ENCODE measurements around the gene TERB1. TPM values are rescaled to one million over a fixed set of nuclear protein-coding genes. Genes with fewer than 3 reads are reported as not detected.

The TERB1 gene
- total and polyA plus RNA-seq, 2 donors (not counting 3 experiments of a cell fraction or from before 2014, with no cell fraction given) = not detected

GRCh38 chr16:66787427-66787826, 14.0 kb downstream of the TERB1 start:
- BruUV-seq (replicated peaks) = no TSS peak
- no peak overlapping the region for H3K4me2 ChIP-seq (ENCODE audit: insufficient read depth, low read length)
- dilution Hi-C loops (cut with MboI; ENCODE audit: extremely low pct_ligation_motif_present, low sequenced_read_pairs) = no loop called here
- intact Hi-C loops (cut with micrococcal nuclease) = loop anchor here (1.0 kb wide), 1 partner anchor 10 kb away; no protein-coding TSS in a partner anchor
- H2AFZ ChIP-seq (ENCODE audit: low read depth, low read length) = no peak overlapping the region
- H3K4me1 ChIP-seq (ENCODE audit: control insufficient read depth, extremely low read depth, insufficient read depth, low read length) = no peaks in the 10 kb centered on the region
- POLR2A ChIA-PET = no interaction called here
- no peak overlapping the region for H3K4me3 ChIP-seq (replicated peaks in 1 of 3; ENCODE audit: insufficient read depth in 1 of 3, low read depth in 1 of 3, low read length in 3 of 3)
- CTCF ChIA-PET = no interaction called here
- FAIRE-seq = no peak
- no peak overlapping the region for H3K27ac ChIP-seq (ENCODE audit: insufficient read depth, low read depth, low read length)
- no peak overlapping the region for H3K9ac ChIP-seq (replicated peaks; ENCODE audit: extremely low read depth, insufficient read depth, low read length)
- no peaks in the 10 kb centered on the region for H3K9me1 ChIP-seq (replicated peaks; ENCODE audit: control insufficient read depth, extremely low read depth, insufficient read depth, low read length)
- no peaks in the 10 kb centered on the region for H3K27me3 ChIP-seq (ENCODE audit: control insufficient read depth in 2 of 2, insufficient read depth in 2 of 2, low read length in 2 of 2)
- no peaks in the 10 kb centered on the region for H3K9me3 ChIP-seq (replicated peaks; ENCODE audit: control insufficient read depth, insufficient read depth, low read length)
- no peaks in the 10 kb centered on the region for H4K20me1 ChIP-seq (replicated peaks; ENCODE audit: control insufficient read depth, extremely low read depth, insufficient read depth, low read length)
- H3K79me2 ChIP-seq (ENCODE audit: control insufficient read depth, insufficient read depth, low read length) = no peaks in the 10 kb centered on the region
- DNase-seq (ENCODE audit: low read depth, low spot score) = no peak
- TF ChIP-seq GATA2 (IDR thresholded peaks at IDR 0.05; ENCODE audit: insufficient read depth, insufficient read length, low read depth, low read length) (no peak), CTCF (IDR thresholded peaks at IDR 0.05; ENCODE audit: extremely low read depth in 1 of 2, insufficient read depth in 1 of 2, low read depth in 1 of 2, low read length in 2 of 2) (no peak), FOS (IDR thresholded peaks at IDR 0.05; ENCODE audit: borderline replicate concordance, insufficient read depth, low read length) (no peak)
- H3K36me3 ChIP-seq (ENCODE audit: control insufficient read depth in 2 of 2, extremely low read depth in 1 of 2, insufficient read depth in 2 of 2, low read length in 2 of 2) = no peaks in the 10 kb centered on the region

- H3K9ac ChIP-seq (replicated peaks; ENCODE audit: extremely low read depth, insufficient read depth, low read length) = no peak overlapping the region
- H2AFZ ChIP-seq (ENCODE audit: low read depth, low read length) = no peak overlapping the region
- H3K9me3 ChIP-seq (replicated peaks; ENCODE audit: control insufficient read depth, insufficient read depth, low read length) = no peaks in the 10 kb centered on the region
- no peaks in the 10 kb centered on the region for H3K79me2 ChIP-seq (ENCODE audit: control insufficient read depth, insufficient read depth, low read length)
- H3K36me3 ChIP-seq (ENCODE audit: control insufficient read depth in 2 of 2, extremely low read depth in 1 of 2, insufficient read depth in 2 of 2, low read length in 2 of 2) = no peaks in the 10 kb centered on the region
- intact Hi-C loops (cut with micrococcal nuclease) (no loop called here), dilution Hi-C loops (cut with MboI; ENCODE audit: extremely low pct_ligation_motif_present, low sequenced_read_pairs) (no loop called here)
- POLR2A ChIA-PET = no interaction called here
- TF ChIP-seq CTCF (IDR thresholded peaks at IDR 0.05; ENCODE audit: extremely low read depth in 1 of 2, insufficient read depth in 1 of 2, low read depth in 1 of 2, low read length in 2 of 2) (no peak), FOS (IDR thresholded peaks at IDR 0.05; ENCODE audit: borderline replicate concordance, insufficient read depth, low read length) (no peak), JUN (IDR thresholded peaks at IDR 0.05; ENCODE audit: borderline replicate concordance, insufficient read depth, insufficient read length, low read depth) (no peak)
- BruUV-seq (replicated peaks) = no TSS peak
- no peaks in the 10 kb centered on the region for H4K20me1 ChIP-seq (replicated peaks; ENCODE audit: control insufficient read depth, extremely low read depth, insufficient read depth, low read length)
- no peak overlapping the region for H3K4me3 ChIP-seq (replicated peaks in 1 of 3; ENCODE audit: insufficient read depth in 1 of 3, low read depth in 1 of 3, low read length in 3 of 3)
- CTCF ChIA-PET = no interaction called here
- no peaks in the 10 kb centered on the region for H3K4me1 ChIP-seq (ENCODE audit: control insufficient read depth, extremely low read depth, insufficient read depth, low read length)
- DNase-seq (ENCODE audit: low read depth, low spot score) = no peak
- H3K9me1 ChIP-seq (replicated peaks; ENCODE audit: control insufficient read depth, extremely low read depth, insufficient read depth, low read length) = no peaks in the 10 kb centered on the region
- no peaks in the 10 kb centered on the region for H3K27me3 ChIP-seq (ENCODE audit: control insufficient read depth in 2 of 2, insufficient read depth in 2 of 2, low read length in 2 of 2)
- no peak overlapping the region for H3K4me2 ChIP-seq (ENCODE audit: insufficient read depth, low read length)
- no peak for FAIRE-seq
- H3K27ac ChIP-seq (ENCODE audit: insufficient read depth, low read depth, low read length) = no peak overlapping the region
Measured at GRCh38 chr16:66786551-66786950, 14.8 kb downstream of the TERB1 start.

All from endothelial cell of umbilical vein (primary cell).